Breast epithelium (tissue), 3 donors: ENCODE measurements around the gene MTF2.

ENCODE experiments used
- POLR2A ChIP-seq: fragments of 450-650 bp; IDR thresholded peaks from one replicate; pipeline ENCODE4 v1.6.1; 2016; ENCODE audit warnings: antibody characterized with exemption, mild to moderate bottlenecking, moderate library complexity
- POLR2AphosphoS5 ChIP-seq, 3 donors: sonication (generic); formaldehyde crosslinking; IDR thresholded peaks; one replicate each; pipeline ENCODE4 v1.6.1; 2017; ENCODE audit warnings: antibody characterized with exemption in 3 of 3
- TF ChIP-seq, protein P1 (sequence below), 3 donors: fragments of 450-650 bp; IDR thresholded peaks; one replicate each; pipeline ENCODE4 v1.5.1; 2016 to 2017; ENCODE audit warnings: antibody characterized with exemption in 3 of 3, mild to moderate bottlenecking in 3 of 3, moderate library complexity in 3 of 3

DNA sequence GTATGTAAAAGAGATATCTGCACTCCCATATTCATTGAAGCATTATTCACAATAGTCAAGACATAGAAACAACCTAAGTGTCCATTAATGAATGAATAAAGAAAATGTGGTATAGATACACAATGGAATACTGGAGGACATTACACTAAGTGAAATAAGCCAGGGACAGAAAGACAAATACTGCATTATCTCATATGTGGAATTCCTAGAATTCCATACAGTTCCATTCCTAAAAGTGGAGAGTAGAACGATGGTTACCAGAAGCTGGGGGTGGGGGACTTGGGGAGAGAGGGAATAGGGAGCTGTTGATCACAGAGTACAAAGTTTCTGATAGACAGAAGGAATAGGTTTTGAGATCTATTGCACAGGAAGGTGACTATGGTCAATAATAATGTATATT is 93.7 kb downstream of the MTF2 start:
- TF ChIP-seq POLR2A (no peak), POLR2AphosphoS5 (IDR thresholded peaks at IDR 0.05) (no peak)
- TF ChIP-seq, protein P1, sequence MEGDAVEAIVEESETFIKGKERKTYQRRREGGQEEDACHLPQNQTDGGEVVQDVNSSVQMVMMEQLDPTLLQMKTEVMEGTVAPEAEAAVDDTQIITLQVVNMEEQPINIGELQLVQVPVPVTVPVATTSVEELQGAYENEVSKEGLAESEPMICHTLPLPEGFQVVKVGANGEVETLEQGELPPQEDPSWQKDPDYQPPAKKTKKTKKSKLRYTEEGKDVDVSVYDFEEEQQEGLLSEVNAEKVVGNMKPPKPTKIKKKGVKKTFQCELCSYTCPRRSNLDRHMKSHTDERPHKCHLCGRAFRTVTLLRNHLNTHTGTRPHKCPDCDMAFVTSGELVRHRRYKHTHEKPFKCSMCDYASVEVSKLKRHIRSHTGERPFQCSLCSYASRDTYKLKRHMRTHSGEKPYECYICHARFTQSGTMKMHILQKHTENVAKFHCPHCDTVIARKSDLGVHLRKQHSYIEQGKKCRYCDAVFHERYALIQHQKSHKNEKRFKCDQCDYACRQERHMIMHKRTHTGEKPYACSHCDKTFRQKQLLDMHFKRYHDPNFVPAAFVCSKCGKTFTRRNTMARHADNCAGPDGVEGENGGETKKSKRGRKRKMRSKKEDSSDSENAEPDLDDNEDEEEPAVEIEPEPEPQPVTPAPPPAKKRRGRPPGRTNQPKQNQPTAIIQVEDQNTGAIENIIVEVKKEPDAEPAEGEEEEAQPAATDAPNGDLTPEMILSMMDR (IDR thresholded peaks at IDR 0.05) = no peak
